ENCODE data around the gene COQ8B.

GRCh38 chr19:40650749-40651305 lies 65.9 kb downstream of the COQ8B start:
- no peak for TF ChIP-seq POLR2A (IDR thresholded peaks at IDR 0.05)
- TF ChIP-seq CTCF (IDR thresholded peaks at IDR 0.05), result no peak
- no peak for TF ChIP-seq POLR2AphosphoS5 (IDR thresholded peaks at IDR 0.05)

All from suprapubic skin (tissue), 4 donors.